MCF 10A (cell line): ENCODE measurements around the gene CCDC68. TPM values are rescaled to one million over a fixed set of nuclear protein-coding genes. Genes with fewer than 3 reads are reported as not detected.

Experiments
- BruUV-seq: library from RNA; stranded (reverse); fragments of 400-500 nt; replicated peaks from 2 replicates; lab custom pipeline; 2021; lab: Mats Ljungman, UMichigan
- CTCF ChIA-PET: fragments of 300-600 bp; sonication (Branson Sonifier 250); formaldehyde crosslinking; extraction: SDS; loops from one replicate; lab custom pipeline; 2021; ENCODE audit warnings: antibody characterized with exemption, inconsistent platforms; lab: Yijun Ruan, JAX
- POLR2A ChIA-PET: fragments of 300-600, 350-650 bp; sonication (Branson Sonifier 250); formaldehyde crosslinking; extraction: SDS; loops from one replicate; lab custom pipeline; 2020; ENCODE audit warnings: antibody characterized with exemption, inconsistent platforms; lab: Yijun Ruan, JAX
- DNase-seq: peaks from one replicate; pipeline ENCODE4 v3.0.0-alpha.2; 2018; ENCODE audit not compliant: unreplicated experiment
- H3K27ac Mint-ChIP-seq: one replicate; pipeline ENCODE4 v1.8.0; 2022; ENCODE audit warnings: mild to moderate bottlenecking, low read depth, mixed read lengths; ENCODE audit not compliant: unreplicated experiment
- H3K27me3 Mint-ChIP-seq: one replicate; pipeline ENCODE4 v1.8.0; 2022; ENCODE audit warnings: mixed read lengths; ENCODE audit not compliant: insufficient read depth, unreplicated experiment
- H3K36me3 Mint-ChIP-seq: one replicate; pipeline ENCODE4 v1.8.0; 2022; ENCODE audit warnings: mild to moderate bottlenecking, moderate library complexity, mixed read lengths; ENCODE audit not compliant: insufficient read depth, unreplicated experiment
- H3K4me1 Mint-ChIP-seq: one replicate; pipeline ENCODE4 v1.8.0; 2022; ENCODE audit warnings: mixed read lengths; ENCODE audit not compliant: insufficient read depth, unreplicated experiment
- H3K4me3 Mint-ChIP-seq: one replicate; pipeline ENCODE4 v1.8.0; 2022; ENCODE audit warnings: mild to moderate bottlenecking, moderate library complexity, mixed read lengths; ENCODE audit not compliant: unreplicated experiment
- H3K9me3 Mint-ChIP-seq: one replicate; pipeline ENCODE4 v1.8.0; 2022; ENCODE audit warnings: mixed read lengths; ENCODE audit not compliant: unreplicated experiment
- CTCF ChIP-seq: fragments of 200-600 bp; IDR thresholded peaks from one replicate; pipeline ENCODE4 v1.8.0; 2022; ENCODE audit warnings: antibody characterized with exemption, mild to moderate bottlenecking; ENCODE audit not compliant: unreplicated experiment
- intact Hi-C: fragments of 100-400 bp; cut with micrococcal nuclease; formaldehyde crosslinking; loops from 2 replicates; pipeline ENCODE4 v1.14.1; 2022
- total RNA-seq: library from RNA; stranded (reverse); gene quantifications from 2 replicates; pipeline ENCODE4 v1.2.3, GENCODE V29; 2022

CCDC68 gene
- total RNA-seq, 1 experiment from 2014 or later: 3.3 TPM

GRCh38 chr18:54962919-54963645, 3.8 kb upstream of the CCDC68 start:
- ChIA-PET CTCF (interaction anchor here (0.6 to 0.9 kb wide), 2 partner anchors 13 to 290 kb away, joined by 3 read pairs; no protein-coding TSS in a partner anchor), POLR2A (interaction anchor here (0.6 kb wide), 1 partner anchor 137 kb away, joined by 3 read pairs; no protein-coding TSS in a partner anchor)
- BruUV-seq: no TSS peak
- Mint-ChIP-seq H3K36me3 (peaks cover 4% of the 10 kb centered on the region), H3K27me3 (no peaks in the 10 kb centered on the region), H3K9me3 (no peaks in the 10 kb centered on the region), H3K27ac (no peak overlapping the region), H3K4me1 (peaks cover 7% of the 10 kb centered on the region), H3K4me3 (no peak overlapping the region)
- TF ChIP-seq CTCF: no peak
- intact Hi-C loops: no loop called here
- no peak for DNase-seq

DNA sequence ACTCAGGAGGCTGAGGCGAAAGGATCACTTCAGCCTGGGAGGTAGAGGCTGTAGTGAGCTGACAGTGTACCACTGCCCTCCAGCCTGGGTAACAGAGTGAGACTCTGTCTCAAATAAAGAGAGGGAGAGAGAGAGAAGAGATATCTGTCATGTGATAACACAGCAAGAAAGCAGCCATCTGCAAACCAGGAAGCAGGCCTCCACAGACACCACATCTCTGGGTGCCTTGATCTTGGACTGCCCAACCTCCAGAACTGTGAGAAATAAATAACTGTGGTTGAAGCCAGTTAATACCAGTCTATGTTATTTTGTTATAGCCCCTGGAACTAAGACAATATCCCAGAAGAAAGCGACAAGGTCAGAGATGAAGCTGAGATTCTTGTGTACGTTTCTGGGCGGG, 2.6 kb upstream of the CCDC68 start:
- intact Hi-C loops: no loop called here
- Mint-ChIP-seq H3K27me3 (no peaks in the 10 kb centered on the region), H3K9me3 (no peaks in the 10 kb centered on the region), H3K4me1 (peaks cover 20% of the 10 kb centered on the region), H3K36me3 (peaks cover 4% of the 10 kb centered on the region), H3K27ac (no peak overlapping the region), H3K4me3 (no peak overlapping the region)
- TF ChIP-seq CTCF: no peak
- BruUV-seq: no TSS peak
- no peak for DNase-seq
- ChIA-PET POLR2A (no interaction called here), CTCF (interaction anchor here (0.6 to 1.4 kb wide), 3 partner anchors 9 to 290 kb away, joined by 3 to 7 read pairs (median 4); no protein-coding TSS in a partner anchor)

DNA sequence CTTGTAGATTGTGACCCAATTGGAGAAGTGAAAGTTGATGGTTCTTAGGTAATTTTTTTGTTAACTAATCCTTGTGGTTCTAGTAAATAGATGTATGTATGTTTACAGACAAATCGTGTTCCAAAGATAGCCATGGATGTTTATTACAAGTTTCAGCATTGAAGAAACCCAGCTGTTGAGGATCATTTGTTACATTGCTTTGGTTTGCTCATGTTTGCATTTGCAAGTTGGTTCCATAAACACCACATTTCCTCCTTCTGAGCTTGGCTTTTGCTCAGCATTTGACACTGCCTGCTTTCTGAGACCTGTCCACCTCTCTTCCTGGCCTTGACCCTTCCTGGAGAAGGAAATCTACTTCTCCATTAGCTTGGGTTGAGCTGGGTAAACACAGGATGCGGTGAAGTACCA, 1.8 kb upstream of the CCDC68 start:
- no peak for DNase-seq
- ChIA-PET CTCF (interaction anchor here (0.6 to 1.4 kb wide), 5 partner anchors 8 to 1688 kb away, joined by 3 to 7 read pairs (median 3); no protein-coding TSS in a partner anchor), POLR2A (interaction anchor here (0.8 kb wide), 1 partner anchor 9 kb away, joined by 3 read pairs; no protein-coding TSS in a partner anchor)
- Mint-ChIP-seq H3K36me3 (peaks cover 4% of the 10 kb centered on the region), H3K27ac (no peak overlapping the region), H3K4me3 (no peak overlapping the region), H3K4me1 (peaks cover 21% of the 10 kb centered on the region), H3K27me3 (no peaks in the 10 kb centered on the region), H3K9me3 (no peaks in the 10 kb centered on the region)
- no TSS peak for BruUV-seq
- intact Hi-C loops: no loop called here
- TF ChIP-seq CTCF: no peak

DNA sequence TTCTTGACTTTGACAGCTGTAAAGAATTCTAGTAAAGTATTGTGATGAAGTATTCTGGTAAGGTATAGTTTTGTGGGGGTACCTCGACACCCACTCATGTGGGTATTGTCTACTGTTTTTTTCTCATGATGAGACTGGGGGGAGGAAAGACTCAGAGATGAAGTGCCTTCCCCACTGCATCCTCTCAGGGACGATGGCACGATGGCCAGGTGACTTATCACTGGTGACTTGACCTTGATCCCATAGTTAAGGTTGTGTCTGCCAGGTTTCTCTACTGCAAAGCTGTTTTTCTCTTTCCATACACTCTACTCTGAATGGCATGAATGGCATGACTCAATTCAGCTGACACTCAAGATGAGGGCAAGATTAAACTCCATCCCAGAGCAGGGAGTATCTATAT, 936 bp upstream of the CCDC68 start:
- ChIA-PET CTCF (interaction anchor here (0.7 to 1.0 kb wide), 2 partner anchors 11 to 20 kb away, joined by 3 to 4 read pairs; no protein-coding TSS in a partner anchor), POLR2A (no interaction called here)
- H3K36me3 Mint-ChIP-seq: peaks cover 4% of the 10 kb centered on the region
- peaks cover 21% of the 10 kb centered on the region for H3K4me1 Mint-ChIP-seq
- no peaks in the 10 kb centered on the region for H3K27me3 Mint-ChIP-seq
- intact Hi-C loops: no loop called here
- no peak overlapping the region for H3K27ac Mint-ChIP-seq
- H3K9me3 Mint-ChIP-seq: no peaks in the 10 kb centered on the region
- no peak for DNase-seq
- BruUV-seq: no TSS peak
- peak overlapping the region; percentile 36 for H3K4me3 Mint-ChIP-seq
- TF ChIP-seq CTCF: no peak
